HG02610 (cell line): ENCODE measurements around the gene L1CAM.
"Not testable (repeated sequence)": the region's sequence is repeated elsewhere in the genome, so short reads cannot be mapped to it uniquely, and the experiment has no call there.

Experiments used
- ATAC-seq: cut with Tn5 transposase; IDR thresholded peaks from one replicate; pipeline ENCODE4 v1.9.1; 2021; ENCODE audit warnings: mild to moderate bottlenecking, moderate library complexity; ENCODE audit not compliant: unreplicated experiment

L1CAM gene

GRCh38 chrX:153831429-153832150 is 54.4 kb downstream of the L1CAM start:
- ATAC-seq: no peak

GRCh38 chrX:153830640-153831428 is 55.1 kb downstream of the L1CAM start:
- no peak for ATAC-seq

- ATAC-seq: no peak
Measured at GRCh38 chrX:153829799-153830639, 56.0 kb downstream of the L1CAM start, which contains the start of gene PDZD4. Gene PDZD4 (minus strand): TSS chrX:153830544. CDS start chrX:153830298, 246 bp downstream.

- no peak for ATAC-seq
Measured at GRCh38 chrX:153829549-153829798, 56.5 kb downstream of the L1CAM start.

GRCh38 chrX:153828723-153829548 is 57.0 kb downstream of the L1CAM start:
- no peak for ATAC-seq

GRCh38 chrX:153828308-153828707 is 57.7 kb downstream of the L1CAM start:
- ATAC-seq: no peak

- ATAC-seq: no peak
Measured at GRCh38 chrX:153827903-153828302, 58.1 kb downstream of the L1CAM start.

GRCh38 chrX:153827016-153827415 is 59.0 kb downstream of the L1CAM start:
- ATAC-seq: no peak

GRCh38 chrX:153825042-153825441 is 60.9 kb downstream of the L1CAM start:
- no peak for ATAC-seq

- ATAC-seq: no peak
Measured at GRCh38 chrX:153824348-153824747, 61.6 kb downstream of the L1CAM start.

GRCh38 chrX:153821066-153821465 is 64.9 kb downstream of the L1CAM start:
- ATAC-seq: no peak

GRCh38 chrX:153820601-153821000 is 65.4 kb downstream of the L1CAM start:
- no peak for ATAC-seq

GRCh38 chrX:153819384-153820040 is 66.5 kb downstream of the L1CAM start:
- ATAC-seq: no peak

GRCh38 chrX:153818571-153819383 is 67.2 kb downstream of the L1CAM start:
- ATAC-seq: no peak

- ATAC-seq: not testable (repeated sequence)
Measured at GRCh38 chrX:153818064-153818463, 67.9 kb downstream of the L1CAM start.

- ATAC-seq: no peak
Measured at GRCh38 chrX:153816831-153817690, 68.9 kb downstream of the L1CAM start.

GRCh38 chrX:153814591-153815315 is 71.2 kb downstream of the L1CAM start:
- ATAC-seq: no peak

GRCh38 chrX:153813161-153813560 is 72.8 kb downstream of the L1CAM start:
- ATAC-seq: no peak
